GM23338 (cell line): ENCODE data around the gene PRPF39.

Experiments
- CREB1 ChIP-seq: fragments of 250-450 bp; sonication (Bioruptor Pico); IDR thresholded peaks from 2 replicates; pipeline ENCODE4 v1.5.0; 2020; ENCODE audit warnings: low read depth, mild to moderate bottlenecking, moderate library complexity
- CTCF ChIP-seq, 2 experiments: fragments of 200-600 bp in 1 of 2; sonication (generic) in 1 of 2; conservative IDR thresholded peaks; 2 replicates each; pipeline versions ENCODE4 v1.5.1 to v1.6.1; 2016 to 2017; ENCODE audit warnings: antibody characterized with exemption in 2 of 2, low read depth in 2 of 2, mild to moderate bottlenecking in 2 of 2, moderate library complexity in 1 of 2
- EZH2 ChIP-seq: fragments of 200-600 bp; sonication (generic); IDR thresholded peaks from one replicate; pipeline ENCODE4 v1.8.0; 2017; ENCODE audit warnings: antibody characterized with exemption, mild to moderate bottlenecking, low read depth; ENCODE audit not compliant: unreplicated experiment
- EZH2phosphoT487 ChIP-seq: fragments of 200-600 bp; sonication (generic); IDR thresholded peaks from one replicate; pipeline ENCODE4 v1.8.1; 2018; ENCODE audit warnings: antibody characterized with exemption; ENCODE audit not compliant: unreplicated experiment
- JUNB ChIP-seq: IDR thresholded peaks from one replicate; pipeline ENCODE4 v1.6.1; 2016; ENCODE audit warnings: antibody characterized with exemption; ENCODE audit not compliant: unreplicated experiment
- NANOG ChIP-seq: IDR thresholded peaks from 2 replicates; pipeline ENCODE4 v1.6.1; 2016; ENCODE audit warnings: antibody characterized with exemption, borderline replicate concordance
- POLR2AphosphoS5 ChIP-seq: IDR thresholded peaks from 2 replicates; pipeline ENCODE4 v1.6.1; 2016; ENCODE audit warnings: antibody characterized with exemption, low read depth
- STAT1 ChIP-seq: IDR thresholded peaks from one replicate; pipeline ENCODE4 v1.6.1; 2016; ENCODE audit warnings: antibody characterized with exemption; ENCODE audit not compliant: unreplicated experiment
- ZNF114 ChIP-seq: fragments of 250-450 bp; sonication (Bioruptor Pico); IDR thresholded peaks from 2 replicates; pipeline ENCODE4 v1.5.0; 2020; ENCODE audit warnings: mild to moderate bottlenecking, moderate library complexity
- ZNF331 ChIP-seq: fragments of 250-450 bp; sonication (Bioruptor Pico); IDR thresholded peaks from 2 replicates; pipeline ENCODE4 v1.5.0; 2020; ENCODE audit warnings: low read depth, mild to moderate bottlenecking, moderate library complexity
- TF ChIP-seq, protein P1 (sequence below): IDR thresholded peaks from one replicate; pipeline ENCODE4 v1.6.1; 2018; ENCODE audit warnings: antibody characterized with exemption; ENCODE audit not compliant: unreplicated experiment
- TF ChIP-seq, protein P2 (sequence below): IDR thresholded peaks from 2 replicates; pipeline ENCODE4 v1.6.1; 2016; ENCODE audit warnings: antibody characterized with exemption

GRCh38 chr14:45065540-45065939 lies 18.4 kb upstream of the PRPF39 start:
- TF ChIP-seq, protein P1, sequence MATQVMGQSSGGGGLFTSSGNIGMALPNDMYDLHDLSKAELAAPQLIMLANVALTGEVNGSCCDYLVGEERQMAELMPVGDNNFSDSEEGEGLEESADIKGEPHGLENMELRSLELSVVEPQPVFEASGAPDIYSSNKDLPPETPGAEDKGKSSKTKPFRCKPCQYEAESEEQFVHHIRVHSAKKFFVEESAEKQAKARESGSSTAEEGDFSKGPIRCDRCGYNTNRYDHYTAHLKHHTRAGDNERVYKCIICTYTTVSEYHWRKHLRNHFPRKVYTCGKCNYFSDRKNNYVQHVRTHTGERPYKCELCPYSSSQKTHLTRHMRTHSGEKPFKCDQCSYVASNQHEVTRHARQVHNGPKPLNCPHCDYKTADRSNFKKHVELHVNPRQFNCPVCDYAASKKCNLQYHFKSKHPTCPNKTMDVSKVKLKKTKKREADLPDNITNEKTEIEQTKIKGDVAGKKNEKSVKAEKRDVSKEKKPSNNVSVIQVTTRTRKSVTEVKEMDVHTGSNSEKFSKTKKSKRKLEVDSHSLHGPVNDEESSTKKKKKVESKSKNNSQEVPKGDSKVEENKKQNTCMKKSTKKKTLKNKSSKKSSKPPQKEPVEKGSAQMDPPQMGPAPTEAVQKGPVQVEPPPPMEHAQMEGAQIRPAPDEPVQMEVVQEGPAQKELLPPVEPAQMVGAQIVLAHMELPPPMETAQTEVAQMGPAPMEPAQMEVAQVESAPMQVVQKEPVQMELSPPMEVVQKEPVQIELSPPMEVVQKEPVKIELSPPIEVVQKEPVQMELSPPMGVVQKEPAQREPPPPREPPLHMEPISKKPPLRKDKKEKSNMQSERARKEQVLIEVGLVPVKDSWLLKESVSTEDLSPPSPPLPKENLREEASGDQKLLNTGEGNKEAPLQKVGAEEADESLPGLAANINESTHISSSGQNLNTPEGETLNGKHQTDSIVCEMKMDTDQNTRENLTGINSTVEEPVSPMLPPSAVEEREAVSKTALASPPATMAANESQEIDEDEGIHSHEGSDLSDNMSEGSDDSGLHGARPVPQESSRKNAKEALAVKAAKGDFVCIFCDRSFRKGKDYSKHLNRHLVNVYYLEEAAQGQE, result no peak
- no peak for TF ChIP-seq CTCF (conservative IDR thresholded peaks at IDR 0.05; ENCODE audit: low read depth in 2 of 2)
- no peak for TF ChIP-seq EZH2
- TF ChIP-seq EZH2phosphoT487, result no peak
- no peak for TF ChIP-seq POLR2AphosphoS5
- no peak for TF ChIP-seq JUNB
- TF ChIP-seq ZNF331, result no peak
- no peak for TF ChIP-seq NANOG
- no peak for TF ChIP-seq CREB1 (CRISPR knock-in tag)
- TF ChIP-seq, protein P2, sequence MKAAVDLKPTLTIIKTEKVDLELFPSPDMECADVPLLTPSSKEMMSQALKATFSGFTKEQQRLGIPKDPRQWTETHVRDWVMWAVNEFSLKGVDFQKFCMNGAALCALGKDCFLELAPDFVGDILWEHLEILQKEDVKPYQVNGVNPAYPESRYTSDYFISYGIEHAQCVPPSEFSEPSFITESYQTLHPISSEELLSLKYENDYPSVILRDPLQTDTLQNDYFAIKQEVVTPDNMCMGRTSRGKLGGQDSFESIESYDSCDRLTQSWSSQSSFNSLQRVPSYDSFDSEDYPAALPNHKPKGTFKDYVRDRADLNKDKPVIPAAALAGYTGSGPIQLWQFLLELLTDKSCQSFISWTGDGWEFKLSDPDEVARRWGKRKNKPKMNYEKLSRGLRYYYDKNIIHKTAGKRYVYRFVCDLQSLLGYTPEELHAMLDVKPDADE, result no peak
- TF ChIP-seq STAT1, result no peak
- TF ChIP-seq ZNF114 (CRISPR knock-in tag), result no peak
